WTC11 (cell line): Measurements from ENCODE around the gene ATF5. TPM values are rescaled to one million over a fixed set of nuclear protein-coding genes. Genes with fewer than 3 reads are reported as not detected.

Experiments used
- ATAC-seq: fragments of 200-7000 bp; cut with Tn5 transposase; 2 replicates; pipeline ENCODE4 v1.10.0; 2021; ENCODE audit warnings: mild to moderate bottlenecking, moderate library complexity
- CTCF ChIA-PET: fragments of 300-600 bp; sonication (Branson Sonifier 250); formaldehyde crosslinking; loops from one replicate; lab custom pipeline; 2021; ENCODE audit warnings: antibody characterized with exemption; lab: Charles Lee
- POLR2A ChIA-PET: fragments of 350-600 bp; sonication (Branson Sonifier 250); formaldehyde crosslinking; loops from one replicate; lab custom pipeline; 2021; ENCODE audit warnings: antibody characterized with exemption; lab: Charles Lee
- DNase-seq: peaks from one replicate; pipeline ENCODE4 v3.0.0; 2021; ENCODE audit warnings: low spot score
- H3K27ac Mint-ChIP-seq: 2 replicates; pipeline ENCODE4 v1.8.0; 2021; ENCODE audit warnings: mixed read lengths
- H3K27me3 Mint-ChIP-seq: 2 replicates; pipeline ENCODE4 v1.8.0; 2021; ENCODE audit warnings: low read depth, mild to moderate bottlenecking, moderate library complexity, mixed read lengths
- H3K36me3 Mint-ChIP-seq: 2 replicates; pipeline ENCODE4 v1.8.0; 2021; ENCODE audit warnings: mixed read lengths
- H3K4me1 Mint-ChIP-seq: 2 replicates; pipeline ENCODE4 v1.8.0; 2022; ENCODE audit warnings: mixed read lengths
- H3K4me3 Mint-ChIP-seq: 2 replicates; pipeline ENCODE4 v1.8.0; 2021; ENCODE audit warnings: mild to moderate bottlenecking, moderate library complexity, mixed read lengths
- H3K9me3 Mint-ChIP-seq: 2 replicates; pipeline ENCODE4 v1.8.0; 2021; ENCODE audit warnings: mixed read lengths
- CREM ChIP-seq: sonication (generic); formaldehyde crosslinking; IDR thresholded peaks from 2 replicates; pipeline ENCODE4 v1.8.1; 2022; ENCODE audit warnings: mild to moderate bottlenecking, missing genetic modification reagents, moderate library complexity
- GTF2I ChIP-seq: fragments of 250-450 bp; sonication (Bioruptor Pico); conservative IDR thresholded peaks from 2 replicates; pipeline ENCODE4 v1.4.0; 2021; ENCODE audit warnings: mild to moderate bottlenecking
- JUN ChIP-seq: sonication (generic); formaldehyde crosslinking; IDR thresholded peaks from 2 replicates; pipeline ENCODE4 v1.8.0; 2023; ENCODE audit warnings: mild to moderate bottlenecking, missing genetic modification reagents
- MYBL2 ChIP-seq: sonication (generic); formaldehyde crosslinking; IDR thresholded peaks from 2 replicates; pipeline ENCODE4 v1.8.1; 2023; ENCODE audit warnings: mild to moderate bottlenecking, moderate library complexity, missing genetic modification reagents
- NR1H2 ChIP-seq: sonication (generic); formaldehyde crosslinking; IDR thresholded peaks from 2 replicates; pipeline ENCODE4 v1.9.0; 2021; ENCODE audit warnings: mild to moderate bottlenecking, moderate library complexity, missing genetic modification reagents
- SP1 ChIP-seq: sonication (generic); formaldehyde crosslinking; conservative IDR thresholded peaks from 2 replicates; pipeline ENCODE4 v1.8.1; 2022; ENCODE audit warnings: missing genetic modification reagents
- TEAD1 ChIP-seq: sonication (generic); formaldehyde crosslinking; IDR thresholded peaks from 2 replicates; pipeline ENCODE4 v1.8.0; 2022; ENCODE audit warnings: mild to moderate bottlenecking, missing genetic modification reagents
- ZNF138 ChIP-seq: sonication (generic); formaldehyde crosslinking; conservative IDR thresholded peaks from 2 replicates; pipeline ENCODE4 v1.8.1; 2022; ENCODE audit warnings: mild to moderate bottlenecking, moderate library complexity, missing genetic modification reagents
- ZNF219 ChIP-seq: sonication (generic); formaldehyde crosslinking; IDR thresholded peaks from 2 replicates; pipeline ENCODE4 v1.8.0; 2023; ENCODE audit warnings: missing genetic modification reagents, mild to moderate bottlenecking, borderline replicate concordance
- ZNF263 ChIP-seq: sonication (generic); formaldehyde crosslinking; IDR thresholded peaks from 2 replicates; pipeline ENCODE4 v1.8.1; 2022; ENCODE audit warnings: low read depth, mild to moderate bottlenecking, moderate library complexity, missing genetic modification reagents
- ZNF317 ChIP-seq: sonication (generic); formaldehyde crosslinking; IDR thresholded peaks from 2 replicates; pipeline ENCODE4 v1.8.1; 2023; ENCODE audit warnings: low read depth, mild to moderate bottlenecking, moderate library complexity, missing genetic modification reagents, borderline replicate concordance
- total RNA-seq: library from RNA; stranded (reverse); gene quantifications from 3 replicates; pipeline ENCODE4 v1.2.3, GENCODE V29; 2021
- TF ChIP-seq, protein P1 (sequence below): sonication (generic); formaldehyde crosslinking; IDR thresholded peaks from 2 replicates; pipeline ENCODE4 v1.8.0; 2023; ENCODE audit warnings: missing genetic modification reagents
- TF ChIP-seq, protein P2 (sequence below): fragments of 200-600 bp; IDR thresholded peaks from 2 replicates; pipeline ENCODE4 v1.8.0; 2022; ENCODE audit warnings: antibody characterized with exemption
- TF ChIP-seq, protein P3 (sequence below): sonication (generic); formaldehyde crosslinking; IDR thresholded peaks from 2 replicates; pipeline ENCODE4 v1.8.0; 2023; ENCODE audit warnings: mild to moderate bottlenecking, missing genetic modification reagents
- TF ChIP-seq, protein P4 (sequence below): sonication (generic); formaldehyde crosslinking; IDR thresholded peaks from 2 replicates; pipeline ENCODE4 v1.8.1; 2022; ENCODE audit warnings: low read depth, missing genetic modification reagents, borderline replicate concordance
- TF ChIP-seq, protein P5 (sequence below): fragments of 250-450 bp; sonication (Bioruptor Pico); IDR thresholded peaks from 2 replicates; pipeline ENCODE4 v1.9.0; 2021; ENCODE audit warnings: mild to moderate bottlenecking
- TF ChIP-seq, protein P6 (sequence below): sonication (generic); formaldehyde crosslinking; IDR thresholded peaks from 2 replicates; pipeline ENCODE4 v1.8.1; 2022; ENCODE audit warnings: missing genetic modification reagents, borderline replicate concordance
- TF ChIP-seq, protein P7 (sequence below): fragments of 250-450 bp; sonication (Bioruptor Pico); IDR thresholded peaks from 2 replicates; pipeline ENCODE4 v2.1.2; 2022; ENCODE audit warnings: mild to moderate bottlenecking, moderate library complexity
- TF ChIP-seq, protein P8 (sequence below): sonication (generic); formaldehyde crosslinking; IDR thresholded peaks from 2 replicates; pipeline ENCODE4 v1.8.1; 2023; ENCODE audit warnings: mild to moderate bottlenecking, missing genetic modification reagents

ATF5 gene
- total RNA-seq, 1 experiment from 2014 or later = 10.8 TPM

DNA sequence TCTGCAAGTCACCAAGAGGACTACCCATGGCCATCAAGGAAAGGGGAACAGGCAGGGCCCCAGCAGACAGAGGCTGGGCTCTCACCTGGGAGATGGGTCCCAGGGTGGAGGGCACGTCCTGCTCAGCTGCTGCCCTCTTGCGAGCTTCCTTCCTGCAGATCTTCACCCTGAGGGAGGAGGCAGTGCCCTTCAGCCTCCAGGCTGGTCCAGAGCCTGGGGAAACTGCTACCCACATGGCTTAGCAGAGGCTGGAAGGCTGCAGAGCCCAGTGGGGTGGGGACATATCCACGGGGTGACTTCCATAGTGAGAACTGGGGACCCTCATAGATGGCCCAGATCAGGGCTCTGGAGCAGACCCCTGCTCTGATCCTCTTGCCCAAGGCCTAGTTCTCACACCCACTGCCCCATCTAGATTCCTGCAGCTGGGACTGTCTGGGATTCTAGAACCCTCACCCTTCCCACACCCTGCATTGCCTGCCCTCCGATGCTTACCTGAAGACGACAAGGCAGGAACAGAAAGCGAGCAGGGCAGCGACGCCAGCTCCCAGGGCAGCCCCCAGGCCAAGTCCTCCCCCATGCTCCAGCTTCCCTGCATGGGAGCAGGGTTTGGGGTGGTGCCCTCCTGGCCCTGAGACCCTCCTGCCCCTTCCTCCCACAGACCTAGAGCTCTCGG is 22.9 kb downstream of the ATF5 start:
- no peak for ATAC-seq
- no peak overlapping the region for H3K27ac Mint-ChIP-seq
- ChIA-PET POLR2A (no interaction called here), CTCF (interaction anchor here (1.4 to 4.0 kb wide), 3 partner anchors 14 to 57 kb away, joined by 3 to 22 read pairs (median 8); no protein-coding TSS in a partner anchor)
- H3K4me1 Mint-ChIP-seq = peaks cover 37% of the 10 kb centered on the region
- peaks cover 9% of the 10 kb centered on the region; the same call in 1 of the 2 replicates for H3K9me3 Mint-ChIP-seq
- H3K4me3 Mint-ChIP-seq = no peak overlapping the region
- no peaks in the 10 kb centered on the region for H3K27me3 Mint-ChIP-seq
- H3K36me3 Mint-ChIP-seq = no peaks in the 10 kb centered on the region
- TF ChIP-seq, protein P1, sequence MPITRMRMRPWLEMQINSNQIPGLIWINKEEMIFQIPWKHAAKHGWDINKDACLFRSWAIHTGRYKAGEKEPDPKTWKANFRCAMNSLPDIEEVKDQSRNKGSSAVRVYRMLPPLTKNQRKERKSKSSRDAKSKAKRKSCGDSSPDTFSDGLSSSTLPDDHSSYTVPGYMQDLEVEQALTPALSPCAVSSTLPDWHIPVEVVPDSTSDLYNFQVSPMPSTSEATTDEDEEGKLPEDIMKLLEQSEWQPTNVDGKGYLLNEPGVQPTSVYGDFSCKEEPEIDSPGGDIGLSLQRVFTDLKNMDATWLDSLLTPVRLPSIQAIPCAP (CRISPR knock-in tag) = no peak
- TF ChIP-seq GTF2I (CRISPR knock-in tag) (no peak), ZNF317 (CRISPR knock-in tag) (no peak), ZNF138 (no peak)
- TF ChIP-seq, protein P2, sequence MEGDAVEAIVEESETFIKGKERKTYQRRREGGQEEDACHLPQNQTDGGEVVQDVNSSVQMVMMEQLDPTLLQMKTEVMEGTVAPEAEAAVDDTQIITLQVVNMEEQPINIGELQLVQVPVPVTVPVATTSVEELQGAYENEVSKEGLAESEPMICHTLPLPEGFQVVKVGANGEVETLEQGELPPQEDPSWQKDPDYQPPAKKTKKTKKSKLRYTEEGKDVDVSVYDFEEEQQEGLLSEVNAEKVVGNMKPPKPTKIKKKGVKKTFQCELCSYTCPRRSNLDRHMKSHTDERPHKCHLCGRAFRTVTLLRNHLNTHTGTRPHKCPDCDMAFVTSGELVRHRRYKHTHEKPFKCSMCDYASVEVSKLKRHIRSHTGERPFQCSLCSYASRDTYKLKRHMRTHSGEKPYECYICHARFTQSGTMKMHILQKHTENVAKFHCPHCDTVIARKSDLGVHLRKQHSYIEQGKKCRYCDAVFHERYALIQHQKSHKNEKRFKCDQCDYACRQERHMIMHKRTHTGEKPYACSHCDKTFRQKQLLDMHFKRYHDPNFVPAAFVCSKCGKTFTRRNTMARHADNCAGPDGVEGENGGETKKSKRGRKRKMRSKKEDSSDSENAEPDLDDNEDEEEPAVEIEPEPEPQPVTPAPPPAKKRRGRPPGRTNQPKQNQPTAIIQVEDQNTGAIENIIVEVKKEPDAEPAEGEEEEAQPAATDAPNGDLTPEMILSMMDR = no peak
- no peak for DNase-seq

DNA sequence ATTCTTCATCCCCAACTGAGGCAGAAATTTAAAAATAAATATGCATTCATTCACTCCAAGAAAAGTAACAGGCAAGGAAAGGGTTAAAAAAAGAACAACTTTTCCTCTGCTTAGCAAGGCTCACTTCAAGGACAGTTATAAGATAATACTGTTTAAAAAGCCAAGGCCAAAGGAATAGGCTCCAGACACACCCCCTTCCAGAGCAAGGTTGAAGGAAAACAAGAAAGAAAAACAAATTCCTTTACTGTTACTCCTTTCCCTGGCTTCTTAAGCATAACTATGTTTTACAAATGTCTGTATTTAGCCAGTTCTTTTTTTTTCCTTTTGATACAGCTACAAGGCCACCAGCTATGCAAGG is 23.5 kb downstream of the ATF5 start:
- Mint-ChIP-seq H3K27me3 (no peaks in the 10 kb centered on the region), H3K27ac (no peak overlapping the region), H3K36me3 (no peaks in the 10 kb centered on the region), H3K9me3 (peaks cover 9% of the 10 kb centered on the region; the same call in 1 of the 2 replicates), H3K4me1 (peaks cover 42% of the 10 kb centered on the region), H3K4me3 (no peak overlapping the region)
- no peak for DNase-seq
- POLR2A ChIA-PET = no interaction called here
- ATAC-seq = no peak
- TF ChIP-seq ZNF263 = no peak
- TF ChIP-seq TEAD1 (CRISPR knock-in tag) = no peak
- CTCF ChIA-PET = interaction anchor here (1.4 to 4.0 kb wide), 2 partner anchors 15 to 56 kb away, joined by 3 to 22 read pairs; no protein-coding TSS in a partner anchor

DNA sequence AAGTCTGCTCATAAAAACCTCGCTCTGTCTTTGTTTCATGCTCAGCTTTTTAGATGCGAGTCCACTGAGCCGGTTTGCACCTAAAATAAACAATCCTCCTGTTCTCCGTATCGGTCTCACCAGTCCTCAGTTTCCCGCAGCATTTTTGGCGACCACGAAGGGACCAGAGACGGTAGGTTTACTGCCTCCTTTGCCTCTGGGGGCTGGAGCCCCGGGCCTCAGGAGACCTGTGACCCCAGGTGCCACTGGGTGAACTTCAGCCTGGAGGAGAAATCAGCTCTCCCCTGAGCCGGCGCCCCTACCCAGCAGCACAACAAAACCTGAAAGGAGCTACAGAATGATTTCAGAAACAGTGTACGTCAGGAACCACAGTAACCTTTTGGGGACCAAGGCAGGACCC is 23.9 kb downstream of the ATF5 start:
- ChIA-PET POLR2A (no interaction called here), CTCF (interaction anchor here (1.4 to 4.0 kb wide), 4 partner anchors 13 to 63 kb away, joined by 3 to 22 read pairs (median 6); no protein-coding TSS in a partner anchor)
- DNase-seq (no peak), ATAC-seq (no peak)
- Mint-ChIP-seq H3K36me3 (no peaks in the 10 kb centered on the region), H3K4me1 (peaks cover 46% of the 10 kb centered on the region), H3K4me3 (no peak overlapping the region), H3K27me3 (no peaks in the 10 kb centered on the region), H3K9me3 (peaks cover 9% of the 10 kb centered on the region; the same call in 1 of the 2 replicates), H3K27ac (no peak overlapping the region)
- TF ChIP-seq TEAD1 (CRISPR knock-in tag) = no peak
- TF ChIP-seq GTF2I (CRISPR knock-in tag) = no peak
- no peak for TF ChIP-seq ZNF219 (CRISPR knock-in tag)
- TF ChIP-seq, protein P3, sequence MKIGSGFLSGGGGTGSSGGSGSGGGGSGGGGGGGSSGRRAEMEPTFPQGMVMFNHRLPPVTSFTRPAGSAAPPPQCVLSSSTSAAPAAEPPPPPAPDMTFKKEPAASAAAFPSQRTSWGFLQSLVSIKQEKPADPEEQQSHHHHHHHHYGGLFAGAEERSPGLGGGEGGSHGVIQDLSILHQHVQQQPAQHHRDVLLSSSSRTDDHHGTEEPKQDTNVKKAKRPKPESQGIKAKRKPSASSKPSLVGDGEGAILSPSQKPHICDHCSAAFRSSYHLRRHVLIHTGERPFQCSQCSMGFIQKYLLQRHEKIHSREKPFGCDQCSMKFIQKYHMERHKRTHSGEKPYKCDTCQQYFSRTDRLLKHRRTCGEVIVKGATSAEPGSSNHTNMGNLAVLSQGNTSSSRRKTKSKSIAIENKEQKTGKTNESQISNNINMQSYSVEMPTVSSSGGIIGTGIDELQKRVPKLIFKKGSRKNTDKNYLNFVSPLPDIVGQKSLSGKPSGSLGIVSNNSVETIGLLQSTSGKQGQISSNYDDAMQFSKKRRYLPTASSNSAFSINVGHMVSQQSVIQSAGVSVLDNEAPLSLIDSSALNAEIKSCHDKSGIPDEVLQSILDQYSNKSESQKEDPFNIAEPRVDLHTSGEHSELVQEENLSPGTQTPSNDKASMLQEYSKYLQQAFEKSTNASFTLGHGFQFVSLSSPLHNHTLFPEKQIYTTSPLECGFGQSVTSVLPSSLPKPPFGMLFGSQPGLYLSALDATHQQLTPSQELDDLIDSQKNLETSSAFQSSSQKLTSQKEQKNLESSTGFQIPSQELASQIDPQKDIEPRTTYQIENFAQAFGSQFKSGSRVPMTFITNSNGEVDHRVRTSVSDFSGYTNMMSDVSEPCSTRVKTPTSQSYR (CRISPR knock-in tag) = no peak
- TF ChIP-seq, protein P4, sequence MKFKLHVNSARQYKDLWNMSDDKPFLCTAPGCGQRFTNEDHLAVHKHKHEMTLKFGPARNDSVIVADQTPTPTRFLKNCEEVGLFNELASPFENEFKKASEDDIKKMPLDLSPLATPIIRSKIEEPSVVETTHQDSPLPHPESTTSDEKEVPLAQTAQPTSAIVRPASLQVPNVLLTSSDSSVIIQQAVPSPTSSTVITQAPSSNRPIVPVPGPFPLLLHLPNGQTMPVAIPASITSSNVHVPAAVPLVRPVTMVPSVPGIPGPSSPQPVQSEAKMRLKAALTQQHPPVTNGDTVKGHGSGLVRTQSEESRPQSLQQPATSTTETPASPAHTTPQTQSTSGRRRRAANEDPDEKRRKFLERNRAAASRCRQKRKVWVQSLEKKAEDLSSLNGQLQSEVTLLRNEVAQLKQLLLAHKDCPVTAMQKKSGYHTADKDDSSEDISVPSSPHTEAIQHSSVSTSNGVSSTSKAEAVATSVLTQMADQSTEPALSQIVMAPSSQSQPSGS (CRISPR knock-in tag) = no peak
- no peak for TF ChIP-seq SP1 (CRISPR knock-in tag)
- TF ChIP-seq, protein P5, sequence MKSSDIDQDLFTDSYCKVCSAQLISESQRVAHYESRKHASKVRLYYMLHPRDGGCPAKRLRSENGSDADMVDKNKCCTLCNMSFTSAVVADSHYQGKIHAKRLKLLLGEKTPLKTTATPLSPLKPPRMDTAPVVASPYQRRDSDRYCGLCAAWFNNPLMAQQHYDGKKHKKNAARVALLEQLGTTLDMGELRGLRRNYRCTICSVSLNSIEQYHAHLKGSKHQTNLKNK (CRISPR knock-in tag) = no peak
- TF ChIP-seq NR1H2 (CRISPR knock-in tag) = no peak
- TF ChIP-seq, protein P6, sequence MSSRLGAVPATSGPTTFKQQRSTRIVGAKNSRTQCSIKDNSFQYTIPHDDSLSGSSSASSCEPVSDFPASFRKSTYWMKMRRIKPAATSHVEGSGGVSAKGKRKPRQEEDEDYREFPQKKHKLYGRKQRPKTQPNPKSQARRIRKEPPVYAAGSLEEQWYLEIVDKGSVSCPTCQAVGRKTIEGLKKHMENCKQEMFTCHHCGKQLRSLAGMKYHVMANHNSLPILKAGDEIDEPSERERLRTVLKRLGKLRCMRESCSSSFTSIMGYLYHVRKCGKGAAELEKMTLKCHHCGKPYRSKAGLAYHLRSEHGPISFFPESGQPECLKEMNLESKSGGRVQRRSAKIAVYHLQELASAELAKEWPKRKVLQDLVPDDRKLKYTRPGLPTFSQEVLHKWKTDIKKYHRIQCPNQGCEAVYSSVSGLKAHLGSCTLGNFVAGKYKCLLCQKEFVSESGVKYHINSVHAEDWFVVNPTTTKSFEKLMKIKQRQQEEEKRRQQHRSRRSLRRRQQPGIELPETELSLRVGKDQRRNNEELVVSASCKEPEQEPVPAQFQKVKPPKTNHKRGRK = no peak
- TF ChIP-seq, protein P7, sequence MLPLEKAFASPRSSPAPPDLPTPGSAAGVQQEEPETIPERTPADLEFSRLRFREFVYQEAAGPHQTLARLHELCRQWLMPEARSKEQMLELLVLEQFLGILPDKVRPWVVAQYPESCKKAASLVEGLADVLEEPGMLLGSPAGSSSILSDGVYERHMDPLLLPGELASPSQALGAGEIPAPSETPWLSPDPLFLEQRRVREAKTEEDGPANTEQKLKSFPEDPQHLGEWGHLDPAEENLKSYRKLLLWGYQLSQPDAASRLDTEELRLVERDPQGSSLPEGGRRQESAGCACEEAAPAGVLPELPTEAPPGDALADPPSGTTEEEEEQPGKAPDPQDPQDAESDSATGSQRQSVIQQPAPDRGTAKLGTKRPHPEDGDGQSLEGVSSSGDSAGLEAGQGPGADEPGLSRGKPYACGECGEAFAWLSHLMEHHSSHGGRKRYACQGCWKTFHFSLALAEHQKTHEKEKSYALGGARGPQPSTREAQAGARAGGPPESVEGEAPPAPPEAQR = no peak
- no peak for TF ChIP-seq JUN (CRISPR knock-in tag)
- TF ChIP-seq MYBL2 (CRISPR knock-in tag) = no peak
- TF ChIP-seq CREM (CRISPR knock-in tag) = no peak
- TF ChIP-seq, protein P8, sequence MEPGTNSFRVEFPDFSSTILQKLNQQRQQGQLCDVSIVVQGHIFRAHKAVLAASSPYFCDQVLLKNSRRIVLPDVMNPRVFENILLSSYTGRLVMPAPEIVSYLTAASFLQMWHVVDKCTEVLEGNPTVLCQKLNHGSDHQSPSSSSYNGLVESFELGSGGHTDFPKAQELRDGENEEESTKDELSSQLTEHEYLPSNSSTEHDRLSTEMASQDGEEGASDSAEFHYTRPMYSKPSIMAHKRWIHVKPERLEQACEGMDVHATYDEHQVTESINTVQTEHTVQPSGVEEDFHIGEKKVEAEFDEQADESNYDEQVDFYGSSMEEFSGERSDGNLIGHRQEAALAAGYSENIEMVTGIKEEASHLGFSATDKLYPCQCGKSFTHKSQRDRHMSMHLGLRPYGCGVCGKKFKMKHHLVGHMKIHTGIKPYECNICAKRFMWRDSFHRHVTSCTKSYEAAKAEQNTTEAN (CRISPR knock-in tag) = no peak
